Trophoblast cell (in vitro differentiated cells and primary cell): ENCODE results near the gene MAP4K3.
"Not testable (repeated sequence)": the region's sequence is repeated elsewhere in the genome, so short reads cannot be mapped to it uniquely, and the experiment has no call there.

Experiments
- DNase-seq, 2 donors: peaks; one replicate each; pipeline ENCODE4 v3.0.0-alpha.2; 2016
- H2AFZ ChIP-seq: 2 replicates; pipeline ENCODE4 v1.6.1; 2013; ENCODE audit warnings: low read length, moderate library complexity, mild to moderate bottlenecking; ENCODE audit not compliant: insufficient read depth, poor library complexity
- H2AK5ac ChIP-seq: 2 replicates; pipeline ENCODE4 v1.6.1; 2013; ENCODE audit warnings: mild to moderate bottlenecking, low read length
- H2BK120ac ChIP-seq: 2 replicates; pipeline ENCODE4 v1.6.1; 2013; ENCODE audit warnings: low read length, mild to moderate bottlenecking, moderate library complexity; ENCODE audit not compliant: insufficient read depth, poor library complexity
- H2BK12ac ChIP-seq: 2 replicates; pipeline ENCODE4 v1.6.1; 2013; ENCODE audit warnings: mild to moderate bottlenecking, low read length, moderate library complexity
- H2BK5ac ChIP-seq: 2 replicates; pipeline ENCODE4 v1.6.1; 2013; ENCODE audit warnings: low read length, low read depth, moderate library complexity, mild to moderate bottlenecking; ENCODE audit not compliant: poor library complexity
- H3K14ac ChIP-seq: 2 replicates; pipeline ENCODE4 v1.6.1; 2013; ENCODE audit warnings: mild to moderate bottlenecking, low read length
- H3K18ac ChIP-seq: 2 replicates; pipeline ENCODE4 v1.6.1; 2013; ENCODE audit warnings: mild to moderate bottlenecking, low read length
- H3K23ac ChIP-seq: 2 replicates; pipeline ENCODE4 v1.6.1; 2013; ENCODE audit warnings: low read length
- H3K27ac ChIP-seq: 2 replicates; pipeline ENCODE4 v1.5.1; 2013; ENCODE audit warnings: low read depth, mild to moderate bottlenecking, inconsistent platforms, low read length, moderate library complexity
- H3K27me3 ChIP-seq: 2 replicates; pipeline ENCODE4 v1.6.1; 2013; ENCODE audit warnings: inconsistent platforms, mild to moderate bottlenecking, low read length, moderate library complexity; ENCODE audit not compliant: insufficient read depth
- H3K36me3 ChIP-seq, 2 experiments: 1 replicate in 1 of 2; 2 replicates in 1 of 2; pipeline ENCODE4 v1.6.1; 2013; ENCODE audit warnings: low read length in 2 of 2, mild to moderate bottlenecking in 2 of 2, moderate library complexity in 1 of 2; ENCODE audit not compliant: insufficient read depth in 2 of 2, control insufficient read depth in 1 of 2
- H3K4ac ChIP-seq: 2 replicates; pipeline ENCODE4 v1.6.1; 2013; ENCODE audit warnings: low read depth, mild to moderate bottlenecking, low read length, moderate library complexity
- H3K4me1 ChIP-seq, 2 experiments: 1 replicate in 1 of 2; 2 replicates in 1 of 2; pipeline ENCODE4 v1.6.1; 2013; ENCODE audit warnings: low read length in 2 of 2, mild to moderate bottlenecking in 2 of 2, moderate library complexity in 1 of 2; ENCODE audit not compliant: insufficient read depth in 2 of 2, control insufficient read depth in 1 of 2
- H3K4me2 ChIP-seq: 2 replicates; pipeline ENCODE4 v1.6.1; 2013; ENCODE audit warnings: inconsistent platforms, mild to moderate bottlenecking, low read length, moderate library complexity
- H3K4me3 ChIP-seq: 2 replicates; pipeline ENCODE4 v1.5.1; 2013; ENCODE audit warnings: mild to moderate bottlenecking, low read depth, low read length, inconsistent platforms
- H3K79me1 ChIP-seq: one replicate; pipeline ENCODE4 v1.6.1; 2013; ENCODE audit warnings: low read length
- H3K79me2 ChIP-seq: 2 replicates; pipeline ENCODE4 v1.6.1; 2013; ENCODE audit warnings: low read length, mild to moderate bottlenecking; ENCODE audit not compliant: control insufficient read depth, insufficient read depth, poor library complexity
- H3K9ac ChIP-seq: 2 replicates; pipeline ENCODE4 v1.6.1; 2013; ENCODE audit warnings: mild to moderate bottlenecking, low read length
- H3K9me3 ChIP-seq: 2 replicates; pipeline ENCODE4 v1.6.1; 2013; ENCODE audit warnings: low read depth, mild to moderate bottlenecking, control low read depth, inconsistent platforms, low read length; ENCODE audit not compliant: insufficient read depth
- H4K12ac ChIP-seq: 2 replicates; pipeline ENCODE4 v1.6.1; 2013; ENCODE audit warnings: low read depth, mild to moderate bottlenecking, low read length, moderate library complexity
- H4K8ac ChIP-seq: 2 replicates; pipeline ENCODE4 v1.6.1; 2013; ENCODE audit warnings: low read depth, mild to moderate bottlenecking, low read length, moderate library complexity
- H4K91ac ChIP-seq: one replicate; pipeline ENCODE4 v1.6.1; 2013; ENCODE audit warnings: low read depth, mild to moderate bottlenecking, low read length, moderate library complexity
- WGBS: extraction: QIAGEN DNeasy Blood & Tissue Kit; methylation state at CpG from one replicate; pipeline ENCODE4 v1.1.7; 2013; ENCODE audit warnings: missing lambda C conversion rate; ENCODE audit not compliant: insufficient read length, insufficient coverage; ENCODE audit errors: extremely low coverage; 5-methylcytosine and 5-hydroxymethylcytosine counted together

Gene MAP4K3

DNA sequence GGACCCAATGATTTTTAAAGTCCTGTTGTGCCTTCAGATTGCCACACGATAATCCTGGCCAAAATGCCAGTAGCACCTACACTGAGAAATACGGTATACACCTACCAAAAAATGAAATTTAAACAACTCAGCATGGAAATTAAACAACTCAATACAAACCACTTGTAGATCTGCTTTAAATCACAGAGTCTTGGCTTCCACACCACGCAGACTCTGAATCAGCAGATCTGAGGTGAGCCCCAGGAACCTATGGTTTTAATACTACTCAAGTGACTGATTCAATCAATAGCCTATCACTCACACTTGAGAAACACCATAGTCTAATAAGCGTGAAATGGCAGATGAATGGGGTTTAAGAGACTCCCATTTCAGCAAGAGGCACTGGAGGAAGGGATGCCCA, 46.9 kb downstream of the MAP4K3 start:
- H3K4me1 ChIP-seq = no peaks in the 10 kb centered on the region
- DNase-seq = no peak
- no peak overlapping the region for H4K12ac ChIP-seq
- H3K36me3 ChIP-seq = no peaks in the 10 kb centered on the region
- peaks cover 2% of the 10 kb centered on the region for H3K79me2 ChIP-seq
- no peaks in the 10 kb centered on the region for H3K27me3 ChIP-seq
- no peaks in the 10 kb centered on the region for H3K9me3 ChIP-seq
- H2BK120ac ChIP-seq = no peak overlapping the region
- H3K27ac ChIP-seq = no peak overlapping the region
- no peak overlapping the region for H3K23ac ChIP-seq
- no peak overlapping the region for H3K4me3 ChIP-seq
- no peak overlapping the region for H4K91ac ChIP-seq
- no peak overlapping the region for H3K9ac ChIP-seq
- no peaks in the 10 kb centered on the region for H3K79me1 ChIP-seq
- WGBS = no CpG with 5 or more reads among the region's 4 CpGs
- H3K14ac ChIP-seq = no peak overlapping the region
- no peak overlapping the region for H2AK5ac ChIP-seq
- H2AFZ ChIP-seq = no peak overlapping the region
- no peak overlapping the region for H3K4ac ChIP-seq
- H2BK12ac ChIP-seq = no peak overlapping the region
- no peak overlapping the region for H2BK5ac ChIP-seq
- no peak overlapping the region for H3K18ac ChIP-seq
- H3K4me2 ChIP-seq = no peak overlapping the region
- no peak overlapping the region for H4K8ac ChIP-seq

DNA sequence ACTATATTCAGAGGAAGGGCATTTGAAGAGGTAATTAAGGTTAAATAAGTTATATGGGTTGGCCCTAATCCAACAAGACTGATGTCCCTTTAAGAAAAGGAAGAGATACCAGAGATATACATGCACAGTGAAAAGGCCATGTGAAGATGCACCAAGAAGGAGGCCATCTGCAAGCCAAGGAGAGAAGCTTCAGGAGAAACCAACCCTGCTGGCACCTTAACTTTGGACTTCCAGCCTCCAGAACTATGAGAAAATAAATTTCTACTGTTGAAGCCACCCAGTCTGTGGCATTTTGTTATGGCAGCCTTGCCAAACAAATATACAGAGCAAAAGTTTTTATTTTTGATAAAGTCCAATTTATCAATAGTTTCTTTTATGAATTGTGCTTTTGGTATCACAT, 51.0 kb downstream of the MAP4K3 start:
- H3K36me3 ChIP-seq = no peaks in the 10 kb centered on the region
- no peak overlapping the region for H3K18ac ChIP-seq
- no peak overlapping the region for H2BK5ac ChIP-seq
- H3K4me3 ChIP-seq = no peak overlapping the region
- no peaks in the 10 kb centered on the region for H3K79me1 ChIP-seq
- H4K12ac ChIP-seq = no peak overlapping the region
- no peak overlapping the region for H4K8ac ChIP-seq
- H3K27ac ChIP-seq = no peak overlapping the region
- H2AFZ ChIP-seq = no peak overlapping the region
- DNase-seq = no peak
- H3K4me2 ChIP-seq = no peak overlapping the region
- no peak overlapping the region for H3K14ac ChIP-seq
- no peak overlapping the region for H2BK12ac ChIP-seq
- no peaks in the 10 kb centered on the region for H3K9me3 ChIP-seq
- H3K9ac ChIP-seq = no peak overlapping the region
- no peak overlapping the region for H2AK5ac ChIP-seq
- H3K27me3 ChIP-seq = no peaks in the 10 kb centered on the region
- H4K91ac ChIP-seq = no peak overlapping the region
- H3K23ac ChIP-seq = no peak overlapping the region
- H3K4ac ChIP-seq = peak overlapping the region; percentile 19
- peaks cover 2% of the 10 kb centered on the region for H3K79me2 ChIP-seq
- H3K4me1 ChIP-seq = no peaks in the 10 kb centered on the region
- H2BK120ac ChIP-seq = no peak overlapping the region

DNA sequence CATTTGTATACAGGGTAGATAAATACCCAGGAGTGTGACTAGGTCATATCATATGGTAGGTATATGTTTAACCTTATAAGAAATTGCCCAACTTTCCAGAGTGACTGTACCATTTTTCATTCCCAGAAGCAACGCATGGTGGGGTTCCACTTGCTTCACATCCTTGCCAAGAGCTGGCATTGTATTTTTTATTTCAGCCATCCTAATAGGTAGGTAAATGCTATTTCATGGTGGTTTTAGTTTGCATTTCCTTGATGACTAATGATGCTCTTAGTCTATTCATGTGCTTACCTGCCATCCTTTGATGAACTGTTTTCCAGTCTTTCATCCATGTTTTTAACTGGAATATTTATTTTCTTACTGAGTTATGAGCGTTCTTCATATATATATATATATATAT, 51.9 kb downstream of the MAP4K3 start:
- no peak overlapping the region for H3K23ac ChIP-seq
- no peak for DNase-seq
- H3K79me1 ChIP-seq = no peaks in the 10 kb centered on the region
- no peak overlapping the region for H2BK120ac ChIP-seq
- no peak overlapping the region for H3K9ac ChIP-seq
- H3K4me2 ChIP-seq = no peak overlapping the region
- H2BK12ac ChIP-seq = no peak overlapping the region
- H3K18ac ChIP-seq = no peak overlapping the region
- no peaks in the 10 kb centered on the region for H3K4me1 ChIP-seq
- no peak overlapping the region for H4K91ac ChIP-seq
- H2AFZ ChIP-seq = no peak overlapping the region
- H3K4me3 ChIP-seq = no peak overlapping the region
- H3K27me3 ChIP-seq = no peaks in the 10 kb centered on the region
- H2AK5ac ChIP-seq = no peak overlapping the region
- no CpG with 5 or more reads among the region's 2 CpGs for WGBS
- H3K14ac ChIP-seq = no peak overlapping the region
- H3K4ac ChIP-seq = no peak overlapping the region
- no peak overlapping the region for H3K27ac ChIP-seq
- no peaks in the 10 kb centered on the region for H3K36me3 ChIP-seq
- no peak overlapping the region for H4K8ac ChIP-seq
- no peak overlapping the region for H4K12ac ChIP-seq
- peaks cover 2% of the 10 kb centered on the region for H3K79me2 ChIP-seq
- H3K9me3 ChIP-seq = no peaks in the 10 kb centered on the region
- H2BK5ac ChIP-seq = no peak overlapping the region

DNA sequence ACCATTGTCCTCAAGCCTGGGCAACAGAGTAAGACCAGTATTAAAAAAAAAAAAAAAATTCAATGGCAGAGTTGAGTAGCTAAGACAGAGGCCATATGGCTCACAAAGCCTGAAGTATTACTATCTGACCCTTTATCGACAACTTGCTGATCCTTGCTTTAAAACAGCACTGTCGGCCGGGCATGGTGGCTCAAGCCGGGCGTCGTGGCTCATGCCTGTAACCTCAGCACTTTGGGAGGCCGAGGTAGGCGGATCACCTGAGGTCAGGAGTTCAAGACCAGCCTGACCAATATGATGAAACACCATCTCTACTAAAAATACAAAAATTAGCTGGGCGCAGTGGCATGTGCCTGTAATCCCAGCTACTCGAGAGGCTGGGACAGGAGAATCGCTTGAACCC, 53.0 kb downstream of the MAP4K3 start:
- H3K4me1 ChIP-seq, H3K36me3 ChIP-seq, H2BK120ac ChIP-seq, H4K8ac ChIP-seq, H3K9ac ChIP-seq, H3K4ac ChIP-seq, H3K27ac ChIP-seq, H3K4me2 ChIP-seq, H3K27me3 ChIP-seq, H2AFZ ChIP-seq, H3K9me3 ChIP-seq, H4K91ac ChIP-seq, H2AK5ac ChIP-seq, H3K14ac ChIP-seq, H3K79me1 ChIP-seq, H3K79me2 ChIP-seq, H4K12ac ChIP-seq, H3K4me3 ChIP-seq, H2BK5ac ChIP-seq, H3K18ac ChIP-seq, H3K23ac ChIP-seq, H2BK12ac ChIP-seq, DNase-seq: not testable (repeated sequence)
- WGBS = no CpG with 5 or more reads among the region's 11 CpGs

DNA sequence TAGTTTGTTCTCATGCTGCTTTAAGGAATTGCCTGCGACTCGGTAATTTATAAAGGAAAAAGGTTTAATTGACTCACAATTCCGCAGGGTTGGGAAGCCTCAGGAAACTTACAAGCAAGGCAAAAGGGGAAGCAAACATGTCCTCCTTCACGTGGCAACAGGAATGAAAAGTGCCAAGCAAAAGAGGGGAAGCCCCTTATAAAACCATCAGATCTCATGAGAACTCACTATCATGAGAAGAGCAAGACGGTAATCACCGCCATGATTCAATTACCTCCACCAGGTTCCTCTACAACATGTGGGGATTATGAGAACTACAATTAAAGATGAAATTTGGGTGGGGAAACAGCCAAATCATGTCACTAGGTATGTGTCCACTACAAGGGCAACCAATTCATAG, 53.9 kb downstream of the MAP4K3 start:
- H3K4me3 ChIP-seq = no peak overlapping the region
- peaks cover 2% of the 10 kb centered on the region for H3K79me2 ChIP-seq
- no peak overlapping the region for H3K9ac ChIP-seq
- no CpG with 5 or more reads among the region's 6 CpGs for WGBS
- H2BK5ac ChIP-seq = no peak overlapping the region
- H2BK12ac ChIP-seq = no peak overlapping the region
- no peaks in the 10 kb centered on the region for H3K79me1 ChIP-seq
- no peak overlapping the region for H2BK120ac ChIP-seq
- H3K27me3 ChIP-seq = no peaks in the 10 kb centered on the region
- no peak overlapping the region for H3K18ac ChIP-seq
- no peak overlapping the region for H4K91ac ChIP-seq
- H3K4ac ChIP-seq = no peak overlapping the region
- no peaks in the 10 kb centered on the region for H3K9me3 ChIP-seq
- H3K36me3 ChIP-seq = no peaks in the 10 kb centered on the region
- H2AFZ ChIP-seq = no peak overlapping the region
- H3K14ac ChIP-seq = no peak overlapping the region
- H3K23ac ChIP-seq = no peak overlapping the region
- H2AK5ac ChIP-seq = no peak overlapping the region
- no peak overlapping the region for H4K8ac ChIP-seq
- H3K4me1 ChIP-seq = no peaks in the 10 kb centered on the region
- no peak overlapping the region for H3K27ac ChIP-seq
- DNase-seq = no peak
- no peak overlapping the region for H3K4me2 ChIP-seq
- H4K12ac ChIP-seq = no peak overlapping the region
